Measurements from ENCODE around the gene C5orf22.

GRCh38 chr5:31568302-31568835, 36.3 kb downstream of the C5orf22 start:
- no peak for TF ChIP-seq CTCF (IDR thresholded peaks at IDR 0.05)
- TF ChIP-seq POLR2A (IDR thresholded peaks at IDR 0.05) = no peak
- TF ChIP-seq EP300 (IDR thresholded peaks at IDR 0.05) = no peak

All from ovary (tissue), 3 donors.